Measurements from ENCODE around the gene SBF2. TPM values are rescaled to one million over a fixed set of nuclear protein-coding genes. Genes with fewer than 3 reads are reported as not detected.

SBF2 gene
- total RNA-seq, 1 donor from 2014 or later, result 34.5 TPM

GRCh38 chr11:9787981-9788521 lies 506.0 kb downstream of the SBF2 start:
- no peak overlapping the region for H3K4me3 ChIP-seq
- H3K27ac ChIP-seq, result no peak overlapping the region
- H3K27me3 ChIP-seq, result no peaks in the 10 kb centered on the region
- H3K9me3 ChIP-seq, result no peaks in the 10 kb centered on the region
- peaks cover 0 to 3% of the 10 kb centered on the region in 2 donors for H3K4me1 ChIP-seq
- no peak for TF ChIP-seq CTCF (IDR thresholded peaks at IDR 0.05)
- peak in 1 of 2 donors; percentile 72 for DNase-seq (ENCODE audit: low spot score in 2 of 2)
- peaks cover 39 to 54% of the 10 kb centered on the region in 2 donors for H3K36me3 ChIP-seq
- intact Hi-C loops (cut with DNase I), result no loop called here

- DNase-seq (ENCODE audit: low spot score in 2 of 2), result no peak
- no peaks in the 10 kb centered on the region for H3K9me3 ChIP-seq
- H3K27ac ChIP-seq, result no peak overlapping the region
- intact Hi-C loops (cut with DNase I), result no loop called here
- no peaks in the 10 kb centered on the region for H3K27me3 ChIP-seq
- no peak for TF ChIP-seq CTCF (IDR thresholded peaks at IDR 0.05)
- H3K4me1 ChIP-seq, result peaks cover 0 to 3% of the 10 kb centered on the region in 2 donors
- no peak overlapping the region for H3K4me3 ChIP-seq
- H3K36me3 ChIP-seq, result peaks cover 39 to 59% of the 10 kb centered on the region in 2 donors
Observed at GRCh38 chr11:9787260-9787659, 506.8 kb downstream of the SBF2 start.

GRCh38 chr11:9784602-9785315 lies 509.3 kb downstream of the SBF2 start:
- no peaks in the 10 kb centered on the region for H3K27me3 ChIP-seq
- intact Hi-C loops (cut with DNase I), result loop anchor here (5.0 kb wide), 1 partner anchor 33 kb away; no protein-coding TSS in a partner anchor
- H3K27ac ChIP-seq, result no peak overlapping the region
- no peak overlapping the region for H3K4me3 ChIP-seq
- peaks cover 59 to 77% of the 10 kb centered on the region in 2 donors for H3K36me3 ChIP-seq
- TF ChIP-seq CTCF (IDR thresholded peaks at IDR 0.05), result no peak
- H3K4me1 ChIP-seq, result peaks cover 0 to 3% of the 10 kb centered on the region in 2 donors
- DNase-seq (ENCODE audit: low spot score in 2 of 2), result no peak
- no peaks in the 10 kb centered on the region for H3K9me3 ChIP-seq

GRCh38 chr11:9783986-9784385 lies 510.0 kb downstream of the SBF2 start:
- H3K27me3 ChIP-seq, result no peaks in the 10 kb centered on the region
- intact Hi-C loops (cut with DNase I), result loop anchor here (5.0 kb wide), 1 partner anchor 33 kb away; no protein-coding TSS in a partner anchor
- peaks cover 0 to 3% of the 10 kb centered on the region in 2 donors for H3K4me1 ChIP-seq
- TF ChIP-seq CTCF (IDR thresholded peaks at IDR 0.05), result no peak
- H3K9me3 ChIP-seq, result no peaks in the 10 kb centered on the region
- H3K4me3 ChIP-seq, result no peak overlapping the region
- H3K36me3 ChIP-seq, result peaks cover 56 to 80% of the 10 kb centered on the region in 2 donors
- no peak overlapping the region for H3K27ac ChIP-seq
- DNase-seq (ENCODE audit: low spot score in 2 of 2), result no peak

GRCh38 chr11:9780929-9781328 lies 513.1 kb downstream of the SBF2 start:
- no peak for TF ChIP-seq CTCF (IDR thresholded peaks at IDR 0.05)
- no peak for DNase-seq (ENCODE audit: low spot score in 2 of 2)
- no peak overlapping the region for H3K27ac ChIP-seq
- no peak overlapping the region for H3K4me3 ChIP-seq
- no peaks in the 10 kb centered on the region for H3K4me1 ChIP-seq
- H3K36me3 ChIP-seq, result peaks cover 40 to 66% of the 10 kb centered on the region in 2 donors
- no peaks in the 10 kb centered on the region for H3K27me3 ChIP-seq
- no peaks in the 10 kb centered on the region for H3K9me3 ChIP-seq
- intact Hi-C loops (cut with DNase I), result loop anchor here (5.0 kb wide), 1 partner anchor 36 kb away; no protein-coding TSS in a partner anchor
